ENCODE data around the gene NAA80. TPM values are rescaled to one million over a fixed set of nuclear protein-coding genes. Genes with fewer than 3 reads are reported as not detected.

NAA80 gene
- 7.6 TPM for total RNA-seq

- peak; percentile 91 for ATAC-seq
Measured at GRCh38 chr3:50298836-50299637, at the start of gene NAA80, which contains the start of gene HYAL3. NAA80 (minus strand) TSS chr3:50299405; CDS start chr3:50297463, 1,942 bp downstream. HYAL3 (minus strand) TSS chr3:50299405; CDS start chr3:50295602, 3,803 bp downstream.

GRCh38 chr3:50347187-50347813 is 48.1 kb upstream of the NAA80 start:
- ATAC-seq: no peak

- peak; percentile 46 for ATAC-seq
Measured at GRCh38 chr3:50345586-50346234, 46.5 kb upstream of the NAA80 start, which contains the start of gene ZMYND10. ZMYND10 (minus strand) TSS chr3:50345732; CDS start chr3:50345579, 153 bp downstream.

- ATAC-seq: no peak
Measured at GRCh38 chr3:50345008-50345407, 45.8 kb upstream of the NAA80 start.

- ATAC-seq: no peak
Measured at GRCh38 chr3:50342813-50343633, 43.8 kb upstream of the NAA80 start.

- ATAC-seq: no peak
Measured at GRCh38 chr3:50341996-50342650, 42.9 kb upstream of the NAA80 start.

- no peak for ATAC-seq
Measured at GRCh38 chr3:50341537-50341936, 42.3 kb upstream of the NAA80 start.

- ATAC-seq: peak; percentile 47
Measured at GRCh38 chr3:50340448-50341329, 41.5 kb upstream of the NAA80 start, which contains the start of gene RASSF1. RASSF1 (minus strand) TSS chr3:50340836; CDS start chr3:50340805, 31 bp downstream.

- ATAC-seq: no peak
Measured at GRCh38 chr3:50340147-50340447, 40.9 kb upstream of the NAA80 start.

- ATAC-seq: no peak
Measured at GRCh38 chr3:50339485-50340146, 40.4 kb upstream of the NAA80 start.

- no peak for ATAC-seq
Measured at GRCh38 chr3:50338965-50339364, 39.8 kb upstream of the NAA80 start.

GRCh38 chr3:50337175-50337861 is 38.1 kb upstream of the NAA80 start:
- peak; percentile 86 for ATAC-seq

GRCh38 chr3:50336452-50337174 is 37.4 kb upstream of the NAA80 start:
- ATAC-seq: peak; percentile 31

- no peak for ATAC-seq
Measured at GRCh38 chr3:50334339-50335075, 35.3 kb upstream of the NAA80 start.

GRCh38 chr3:50333744-50334328 is 34.6 kb upstream of the NAA80 start:
- no peak for ATAC-seq

GRCh38 chr3:50331364-50331907 is 32.2 kb upstream of the NAA80 start:
- no peak for ATAC-seq

- no peak for ATAC-seq
Measured at GRCh38 chr3:50330330-50330729, 31.1 kb upstream of the NAA80 start.

Data from esophagus mucosa (tissue), 1 donor.